ENCODE measurements around the gene GLYR1. TPM values are rescaled to one million over a fixed set of nuclear protein-coding genes. Genes with fewer than 3 reads are reported as not detected.

GLYR1 gene
- total and polyA plus RNA-seq, 9 of the 15 experiments (the other 6 are each of a cell fraction or from before 2014, with no cell fraction given) = 6.7 to 99.2 (median 60.2) TPM

DNA sequence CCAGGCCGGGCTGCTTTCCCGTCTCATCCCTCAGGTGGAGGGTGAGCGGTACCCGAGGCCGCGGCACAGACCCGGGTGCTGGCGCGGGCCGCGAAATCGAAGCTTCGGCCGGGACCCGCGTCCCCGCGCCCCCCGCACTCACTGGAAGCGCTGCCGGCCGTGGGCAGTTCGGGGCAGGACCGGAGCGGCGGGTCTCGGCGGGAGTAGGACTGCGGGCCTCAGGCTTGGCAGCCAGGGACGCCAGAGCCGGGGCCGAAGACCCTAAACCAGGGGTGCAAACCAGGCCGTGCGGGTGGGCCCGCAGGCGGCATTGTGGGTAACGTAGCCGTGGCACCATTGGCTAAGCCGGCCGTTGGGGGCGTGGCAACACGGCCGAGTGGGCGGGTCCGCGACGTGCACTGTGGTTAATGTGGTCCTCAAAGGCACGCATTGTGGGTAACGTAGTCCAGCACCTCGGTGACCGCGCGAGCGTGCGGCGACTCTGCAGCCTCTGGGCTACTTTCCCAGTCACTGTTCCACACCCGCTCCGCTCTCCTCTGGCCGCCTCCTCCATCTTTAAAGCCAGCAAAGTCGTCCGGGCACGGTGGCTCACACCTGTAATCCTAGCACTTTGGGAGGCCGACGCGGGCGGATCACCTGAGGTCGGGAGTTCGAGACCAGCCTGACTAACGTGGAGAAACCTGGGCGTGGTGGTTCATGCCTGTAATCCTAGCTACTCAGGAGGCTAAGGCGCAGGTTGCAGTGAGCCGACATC lies 80.0 kb downstream of the GLYR1 start, which contains the start of gene ZNF500:
ZNF500 (minus strand) TSS at position 288 of the 754 bp plus-strand sequence. CDS start 1,184 bp downstream, outside the sequence.
- peak within 1 kb of the TSS; percentile 84 for H3K27ac ChIP-seq (ENCODE audit: extremely low read depth, low read depth, low read length)
- H3K9me1 ChIP-seq (ENCODE audit: control insufficient read depth, insufficient read depth, low read length) = no peaks in the 10 kb centered on the region
- peaks cover 21 to 49% of the 10 kb centered on the region in 2 experiments for H3K4me1 ChIP-seq (replicated peaks in 1 of 2; ENCODE audit: control insufficient read depth in 2 of 2, insufficient read depth in 2 of 2, low read length in 2 of 2)
- ChIA-PET CTCF (ENCODE audit: low intra/inter-chr PET ratio) (no interaction called here), POLR2A (interaction anchor here (1.3 to 2.3 kb wide), 4 partner anchors 11 to 150 kb away, joined by 3 to 9 read pairs (median 6); partner anchors contain the start of genes ANKS3 and DNAAF8)
- H3K9ac ChIP-seq (ENCODE audit: insufficient read depth in 1 of 2, low read depth in 2 of 2, low read length in 2 of 2) = peak within 1 kb of the TSS; percentile 88 to 97
- no peaks in the 10 kb centered on the region for H3K9me3 ChIP-seq (replicated peaks; ENCODE audit: control insufficient read depth, insufficient read depth, low read depth, low read length)
- intact Hi-C loops (cut with micrococcal nuclease) (loop anchor here (2.0 kb wide), 1 partner anchor 80 kb away; the partner anchor contains the start of genes GLYR1 and UBN1), in situ Hi-C loops (cut with MboI) (no loop called here)
- no peaks in the 10 kb centered on the region for H3K27me3 ChIP-seq (ENCODE audit: control insufficient read depth in 2 of 2, insufficient read depth in 2 of 2, low read length in 2 of 2)
- peaks cover 31% of the 10 kb centered on the region; the same call in 2 of the 3 replicates for H3K36me3 ChIP-seq (ENCODE audit: control insufficient read depth, insufficient read depth, low read length)
- H2AFZ ChIP-seq (ENCODE audit: low read depth, low read length) = peak within 1 kb of the TSS; percentile 91
- ATAC-seq = peak; percentile 95
- no TSS peak for BruUV-seq (replicated peaks)
- H4K20me1 ChIP-seq (replicated peaks; ENCODE audit: control insufficient read depth, insufficient read depth, low read length) = no peaks in the 10 kb centered on the region
- peaks cover 21% of the 10 kb centered on the region for H3K79me2 ChIP-seq (ENCODE audit: control insufficient read depth, insufficient read depth, low read length)
- H3K4me3 ChIP-seq = peak within 1 kb of the TSS; percentile 94
- WGBS (ENCODE audit: insufficient coverage, low coverage, missing lambda C conversion rate) = under 1% methylated on average over 61 of the region's 72 CpGs
- DNase-seq (ENCODE audit: extremely low read depth in 1 of 4, low spot score in 3 of 4) = peak; percentile 95 to 99 (median 96)
- peak; percentile 100 for FAIRE-seq
- H3K4me2 ChIP-seq (ENCODE audit: insufficient read depth, low read length) = peak within 1 kb of the TSS; percentile 82
- TF ChIP-seq RAD51 (IDR thresholded peaks at IDR 0.05; ENCODE audit: borderline replicate concordance, low read depth) (no peak), TSC22D4 (tag; IDR thresholded peaks at IDR 0.05) (no peak), SREBF1 (IDR thresholded peaks at IDR 0.05; ENCODE audit: borderline replicate concordance, low read depth, low read length) (no peak), RBM39 (optimal IDR thresholded peaks at IDR 0.05; ENCODE audit: low read depth, low read length) (no peak), SMARCB1 (IDR thresholded peaks at IDR 0.05; ENCODE audit: insufficient read length, low read depth) (no peak), MEIS2 (IDR thresholded peaks at IDR 0.05; ENCODE audit: partially characterized antibody) (no peak), KLF13 (tag; IDR thresholded peaks at IDR 0.05; ENCODE audit: borderline replicate concordance, low read depth) (peak; percentile 85; the same call in 1 of the 2 replicates), BMI1 (IDR thresholded peaks at IDR 0.05; ENCODE audit: low read length) (no peak), ETV1 (tag; conservative IDR thresholded peaks at IDR 0.05; ENCODE audit: low read depth) (no peak), MCM3 (IDR thresholded peaks at IDR 0.05) (no peak), MAFF (IDR thresholded peaks at IDR 0.05; ENCODE audit: low read length) (no peak), POLR3A (IDR thresholded peaks at IDR 0.05; ENCODE audit: borderline replicate concordance, extremely low read depth, insufficient read depth, insufficient read length) (no peak), ZNF263 (CRISPR knock-in tag; IDR thresholded peaks at IDR 0.05; ENCODE audit: borderline replicate concordance) (0 out of 2 replicates have a peak, but pooled peaks have one; percentile 46), TOE1 (IDR thresholded peaks at IDR 0.05; ENCODE audit: borderline replicate concordance) (0 out of 2 replicates have a peak, but pooled peaks have one; percentile 35), TOE1 (CRISPR knock-in tag; IDR thresholded peaks at IDR 0.05; ENCODE audit: borderline replicate concordance, low read depth) (no peak), JUNB (CRISPR knock-in tag; conservative IDR thresholded peaks at IDR 0.05) (no peak), BDP1 (IDR thresholded peaks at IDR 0.05; ENCODE audit: insufficient read depth, insufficient read length) (no peak), ZNF282 (CRISPR knock-in tag; IDR thresholded peaks at IDR 0.05) (no peak), CBFA2T3 (IDR thresholded peaks at IDR 0.05) (no peak), PTRF (tag; IDR thresholded peaks at IDR 0.05) (no peak), STAG1 (CRISPR knock-in tag; IDR thresholded peaks at IDR 0.05; ENCODE audit: borderline replicate concordance) (no peak), CBX8 (IDR thresholded peaks at IDR 0.05; ENCODE audit: borderline replicate concordance, extremely low read depth, low read depth, low read length, poor library complexity, severe bottlenecking) (no peak)
- TF ChIP-seq, protein P1, sequence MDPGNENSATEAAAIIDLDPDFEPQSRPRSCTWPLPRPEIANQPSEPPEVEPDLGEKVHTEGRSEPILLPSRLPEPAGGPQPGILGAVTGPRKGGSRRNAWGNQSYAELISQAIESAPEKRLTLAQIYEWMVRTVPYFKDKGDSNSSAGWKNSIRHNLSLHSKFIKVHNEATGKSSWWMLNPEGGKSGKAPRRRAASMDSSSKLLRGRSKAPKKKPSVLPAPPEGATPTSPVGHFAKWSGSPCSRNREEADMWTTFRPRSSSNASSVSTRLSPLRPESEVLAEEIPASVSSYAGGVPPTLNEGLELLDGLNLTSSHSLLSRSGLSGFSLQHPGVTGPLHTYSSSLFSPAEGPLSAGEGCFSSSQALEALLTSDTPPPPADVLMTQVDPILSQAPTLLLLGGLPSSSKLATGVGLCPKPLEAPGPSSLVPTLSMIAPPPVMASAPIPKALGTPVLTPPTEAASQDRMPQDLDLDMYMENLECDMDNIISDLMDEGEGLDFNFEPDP (CRISPR knock-in tag; IDR thresholded peaks at IDR 0.05) = no peak

Data from K562 (cell line).